ENCODE results near the gene HOXD13.

Gene HOXD13

DNA sequence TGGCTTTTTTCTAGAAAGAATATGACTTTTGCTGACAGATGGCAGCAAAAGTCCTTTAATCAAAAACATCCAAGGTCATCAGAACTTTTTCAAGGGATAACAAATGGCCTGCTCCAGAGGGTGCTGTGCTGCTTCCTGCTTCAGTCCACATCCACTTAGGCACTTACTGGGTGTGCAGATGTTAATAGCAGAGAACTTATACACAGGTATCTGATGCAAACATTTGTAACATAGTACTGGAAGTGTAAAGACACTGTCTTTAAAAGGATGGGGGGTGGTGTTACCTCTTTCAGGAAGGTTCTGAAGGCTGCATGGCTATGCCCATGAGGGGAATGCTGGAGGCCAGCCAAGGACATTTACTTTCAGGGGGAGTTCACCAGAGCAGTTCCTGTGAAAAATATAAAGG lies 42.5 kb downstream of the HOXD13 start:
- intact Hi-C loops (cut with DNase I; ENCODE audit: low total_unique reads): no loop called here
- Histone ChIP-seq H3K4me1 (peaks cover 0 to 52% (median 30%) of the 10 kb centered on the region in 4 donors), H3K4me3 (no peak overlapping the region), H3K27ac (peak overlapping the region in 1 of 2 donors; percentile 85), H3K9me3 (no peaks in the 10 kb centered on the region), H3K27me3 (peaks cover 0 to 34% of the 10 kb centered on the region in 2 donors), H3K36me3 (no peaks in the 10 kb centered on the region)
- TF ChIP-seq, protein P1, sequence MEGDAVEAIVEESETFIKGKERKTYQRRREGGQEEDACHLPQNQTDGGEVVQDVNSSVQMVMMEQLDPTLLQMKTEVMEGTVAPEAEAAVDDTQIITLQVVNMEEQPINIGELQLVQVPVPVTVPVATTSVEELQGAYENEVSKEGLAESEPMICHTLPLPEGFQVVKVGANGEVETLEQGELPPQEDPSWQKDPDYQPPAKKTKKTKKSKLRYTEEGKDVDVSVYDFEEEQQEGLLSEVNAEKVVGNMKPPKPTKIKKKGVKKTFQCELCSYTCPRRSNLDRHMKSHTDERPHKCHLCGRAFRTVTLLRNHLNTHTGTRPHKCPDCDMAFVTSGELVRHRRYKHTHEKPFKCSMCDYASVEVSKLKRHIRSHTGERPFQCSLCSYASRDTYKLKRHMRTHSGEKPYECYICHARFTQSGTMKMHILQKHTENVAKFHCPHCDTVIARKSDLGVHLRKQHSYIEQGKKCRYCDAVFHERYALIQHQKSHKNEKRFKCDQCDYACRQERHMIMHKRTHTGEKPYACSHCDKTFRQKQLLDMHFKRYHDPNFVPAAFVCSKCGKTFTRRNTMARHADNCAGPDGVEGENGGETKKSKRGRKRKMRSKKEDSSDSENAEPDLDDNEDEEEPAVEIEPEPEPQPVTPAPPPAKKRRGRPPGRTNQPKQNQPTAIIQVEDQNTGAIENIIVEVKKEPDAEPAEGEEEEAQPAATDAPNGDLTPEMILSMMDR (IDR thresholded peaks at IDR 0.05): no peak
- no peak for DNase-seq

GRCh38 chr2:176136374-176137251 lies 44.1 kb downstream of the HOXD13 start:
- intact Hi-C loops (cut with DNase I; ENCODE audit: low total_unique reads): no loop called here
- peak overlapping the region; percentile 64 to 66 for H3K4me3 ChIP-seq
- peaks cover 0 to 22% of the 10 kb centered on the region in 2 donors for H3K27me3 ChIP-seq
- peaks cover 0 to 49% (median 29%) of the 10 kb centered on the region in 4 donors for H3K4me1 ChIP-seq
- DNase-seq: peak in 1 of 2 donors; percentile 39
- peak overlapping the region; percentile 85 to 90 for H3K27ac ChIP-seq
- TF ChIP-seq, protein P1 (IDR thresholded peaks at IDR 0.05): no peak
- H3K36me3 ChIP-seq: no peaks in the 10 kb centered on the region
- no peaks in the 10 kb centered on the region for H3K9me3 ChIP-seq

DNA sequence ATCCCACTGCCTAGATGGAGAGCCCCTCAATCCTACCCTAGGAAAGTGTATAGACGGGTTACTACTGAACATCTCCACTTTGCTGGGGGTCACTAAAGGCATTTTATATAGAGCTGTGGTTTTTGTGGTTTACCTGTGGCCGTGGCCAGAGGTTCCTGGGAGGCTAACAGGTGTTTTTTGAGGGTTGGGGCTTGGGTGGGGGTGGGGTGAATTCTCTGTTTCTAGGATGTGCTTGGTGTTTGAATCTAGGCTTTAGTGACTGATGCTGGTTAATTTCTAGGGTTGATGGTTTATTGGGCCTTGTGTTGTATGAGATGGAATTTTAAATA lies 44.7 kb downstream of the HOXD13 start:
- Histone ChIP-seq H3K27me3 (peaks cover 0 to 22% of the 10 kb centered on the region in 2 donors), H3K36me3 (no peaks in the 10 kb centered on the region), H3K4me3 (peak overlapping the region; percentile 64 to 66), H3K4me1 (peaks cover 0 to 49% (median 29%) of the 10 kb centered on the region in 4 donors), H3K27ac (peak overlapping the region; percentile 85 to 90), H3K9me3 (no peaks in the 10 kb centered on the region)
- DNase-seq: no peak
- TF ChIP-seq, protein P1 (IDR thresholded peaks at IDR 0.05): no peak
- intact Hi-C loops (cut with DNase I; ENCODE audit: low total_unique reads): no loop called here

- peaks cover 0 to 16% of the 10 kb centered on the region in 2 donors for H3K27me3 ChIP-seq
- TF ChIP-seq, protein P1 (IDR thresholded peaks at IDR 0.05): no peak
- H3K36me3 ChIP-seq: no peaks in the 10 kb centered on the region
- no peak overlapping the region for H3K4me3 ChIP-seq
- H3K9me3 ChIP-seq: no peaks in the 10 kb centered on the region
- intact Hi-C loops (cut with DNase I; ENCODE audit: low total_unique reads): no loop called here
- peaks cover 0 to 46% (median 26%) of the 10 kb centered on the region in 4 donors for H3K4me1 ChIP-seq
- H3K27ac ChIP-seq: no peak overlapping the region
- DNase-seq: no peak
Observed at GRCh38 chr2:176137906-176138305, 45.4 kb downstream of the HOXD13 start.

GRCh38 chr2:176138526-176138922 lies 46.0 kb downstream of the HOXD13 start:
- H3K4me3 ChIP-seq: peak overlapping the region in 1 of 2 donors; percentile 57
- H3K9me3 ChIP-seq: no peaks in the 10 kb centered on the region
- H3K4me1 ChIP-seq: peaks cover 0 to 40% (median 23%) of the 10 kb centered on the region in 4 donors
- peaks cover 0 to 16% of the 10 kb centered on the region in 2 donors for H3K27me3 ChIP-seq
- peak in 1 of 2 donors; percentile 19 for DNase-seq
- H3K36me3 ChIP-seq: no peaks in the 10 kb centered on the region
- intact Hi-C loops (cut with DNase I; ENCODE audit: low total_unique reads): no loop called here
- H3K27ac ChIP-seq: peak overlapping the region in 1 of 2 donors; percentile 57
- TF ChIP-seq, protein P1 (IDR thresholded peaks at IDR 0.05): no peak
